Limb (tissue), 2 donors: Measurements from ENCODE around the gene RTRAF.

Source experiments
- DNase-seq, 2 donors: peaks; one replicate each; pipeline ENCODE4 v3.0.0-alpha.2; 2016; ENCODE audit errors: extremely low spot score in 2 of 2

The RTRAF gene

GRCh38 chr14:52020161-52020714 is 30.9 kb downstream of the RTRAF start:
- no peak for DNase-seq

- no peak for DNase-seq
Measured at GRCh38 chr14:52020866-52021717, 31.7 kb downstream of the RTRAF start.

- DNase-seq = no peak
Measured at GRCh38 chr14:52021957-52022600, 32.7 kb downstream of the RTRAF start.

GRCh38 chr14:52023518-52023917 is 34.2 kb downstream of the RTRAF start:
- no peak for DNase-seq

GRCh38 chr14:52025310-52025709 is 36.0 kb downstream of the RTRAF start:
- no peak for DNase-seq

- no peak for DNase-seq
Measured at GRCh38 chr14:52026017-52026660, 36.8 kb downstream of the RTRAF start.

- no peak for DNase-seq
Measured at GRCh38 chr14:52026901-52027300, 37.6 kb downstream of the RTRAF start.

GRCh38 chr14:52029881-52030280 is 40.5 kb downstream of the RTRAF start:
- DNase-seq = no peak

GRCh38 chr14:52031781-52032180 is 42.4 kb downstream of the RTRAF start:
- no peak for DNase-seq

GRCh38 chr14:52032204-52032801 is 43.0 kb downstream of the RTRAF start:
- peak in 1 of 2 donors; percentile 66 for DNase-seq

GRCh38 chr14:52033101-52033642 is 43.8 kb downstream of the RTRAF start:
- DNase-seq = no peak

- no peak for DNase-seq
Measured at GRCh38 chr14:52039124-52039815, 49.9 kb downstream of the RTRAF start.

- DNase-seq = no peak
Measured at GRCh38 chr14:52040598-52040997, 51.3 kb downstream of the RTRAF start.

GRCh38 chr14:52042371-52043289 is 53.3 kb downstream of the RTRAF start:
- DNase-seq = no peak

- no peak for DNase-seq
Measured at GRCh38 chr14:52043690-52044089, 54.3 kb downstream of the RTRAF start.

GRCh38 chr14:52044791-52045522 is 55.6 kb downstream of the RTRAF start:
- no peak for DNase-seq

- no peak for DNase-seq
Measured at GRCh38 chr14:52046376-52046917, 57.1 kb downstream of the RTRAF start.

GRCh38 chr14:52048116-52048515 is 58.8 kb downstream of the RTRAF start:
- DNase-seq = no peak
